Stomach (tissue), 4 donors: ENCODE measurements around the gene TAF4.

Experiments
- CTCF ChIP-seq, 7 experiments: fragments of 450-650 bp in 4 of 7; fragments of 200-600 bp in 3 of 7; sonication (generic) in 3 of 7; IDR thresholded peaks; one replicate each; pipeline ENCODE4 v1.5.1; 2016 to 2019; ENCODE audit warnings: antibody characterized with exemption in 7 of 7, control low read depth in 2 of 7, mild to moderate bottlenecking in 1 of 7
- EP300 ChIP-seq: sonication (generic); formaldehyde crosslinking; IDR thresholded peaks from one replicate; pipeline ENCODE4 v1.6.1; 2017; ENCODE audit warnings: antibody characterized with exemption
- POLR2AphosphoS5 ChIP-seq, 3 donors: sonication (generic); formaldehyde crosslinking; IDR thresholded peaks; one replicate each; pipeline ENCODE4 v1.6.1; 2016; ENCODE audit warnings: antibody characterized with exemption in 3 of 3

- TF ChIP-seq CTCF (IDR thresholded peaks at IDR 0.05), result no peak
- TF ChIP-seq POLR2AphosphoS5 (IDR thresholded peaks at IDR 0.05), result no peak
- TF ChIP-seq EP300, result no peak
These were observed 89.4 kb downstream of the TAF4 start for GRCh38 chr20:61976263-61976643.
